ENCODE measurements around the gene RARRES2.

The RARRES2 gene

DNA sequence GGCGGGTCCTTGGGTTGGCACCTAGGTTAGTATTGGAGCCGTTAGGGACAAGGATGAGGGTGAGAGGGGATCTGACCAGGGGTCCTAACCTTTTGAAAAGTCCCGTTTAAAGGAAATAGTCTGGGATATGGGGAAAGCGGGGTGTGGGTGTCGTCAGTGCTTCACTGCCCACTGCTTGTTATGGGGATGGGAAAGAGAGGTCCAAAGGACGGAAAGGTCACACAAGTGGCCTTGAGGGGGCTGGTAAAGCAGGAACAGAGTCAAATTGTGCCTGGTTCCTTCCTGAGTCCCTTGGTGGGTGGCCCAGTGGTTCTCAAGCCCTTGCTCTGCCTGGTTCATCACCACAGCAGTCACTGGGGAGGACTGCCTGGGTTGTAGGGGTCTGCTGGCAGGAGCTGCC, 35.1 kb upstream of the RARRES2 start:
- TF ChIP-seq, protein P1, sequence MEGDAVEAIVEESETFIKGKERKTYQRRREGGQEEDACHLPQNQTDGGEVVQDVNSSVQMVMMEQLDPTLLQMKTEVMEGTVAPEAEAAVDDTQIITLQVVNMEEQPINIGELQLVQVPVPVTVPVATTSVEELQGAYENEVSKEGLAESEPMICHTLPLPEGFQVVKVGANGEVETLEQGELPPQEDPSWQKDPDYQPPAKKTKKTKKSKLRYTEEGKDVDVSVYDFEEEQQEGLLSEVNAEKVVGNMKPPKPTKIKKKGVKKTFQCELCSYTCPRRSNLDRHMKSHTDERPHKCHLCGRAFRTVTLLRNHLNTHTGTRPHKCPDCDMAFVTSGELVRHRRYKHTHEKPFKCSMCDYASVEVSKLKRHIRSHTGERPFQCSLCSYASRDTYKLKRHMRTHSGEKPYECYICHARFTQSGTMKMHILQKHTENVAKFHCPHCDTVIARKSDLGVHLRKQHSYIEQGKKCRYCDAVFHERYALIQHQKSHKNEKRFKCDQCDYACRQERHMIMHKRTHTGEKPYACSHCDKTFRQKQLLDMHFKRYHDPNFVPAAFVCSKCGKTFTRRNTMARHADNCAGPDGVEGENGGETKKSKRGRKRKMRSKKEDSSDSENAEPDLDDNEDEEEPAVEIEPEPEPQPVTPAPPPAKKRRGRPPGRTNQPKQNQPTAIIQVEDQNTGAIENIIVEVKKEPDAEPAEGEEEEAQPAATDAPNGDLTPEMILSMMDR (IDR thresholded peaks at IDR 0.05; ENCODE audit: insufficient read depth, low read depth, low read length, missing control alignments) = no peak
- H3K4me3 ChIP-seq (ENCODE audit: low read length) = no peak overlapping the region
- DNase-seq (ENCODE audit: low read depth) = no peak

DNA sequence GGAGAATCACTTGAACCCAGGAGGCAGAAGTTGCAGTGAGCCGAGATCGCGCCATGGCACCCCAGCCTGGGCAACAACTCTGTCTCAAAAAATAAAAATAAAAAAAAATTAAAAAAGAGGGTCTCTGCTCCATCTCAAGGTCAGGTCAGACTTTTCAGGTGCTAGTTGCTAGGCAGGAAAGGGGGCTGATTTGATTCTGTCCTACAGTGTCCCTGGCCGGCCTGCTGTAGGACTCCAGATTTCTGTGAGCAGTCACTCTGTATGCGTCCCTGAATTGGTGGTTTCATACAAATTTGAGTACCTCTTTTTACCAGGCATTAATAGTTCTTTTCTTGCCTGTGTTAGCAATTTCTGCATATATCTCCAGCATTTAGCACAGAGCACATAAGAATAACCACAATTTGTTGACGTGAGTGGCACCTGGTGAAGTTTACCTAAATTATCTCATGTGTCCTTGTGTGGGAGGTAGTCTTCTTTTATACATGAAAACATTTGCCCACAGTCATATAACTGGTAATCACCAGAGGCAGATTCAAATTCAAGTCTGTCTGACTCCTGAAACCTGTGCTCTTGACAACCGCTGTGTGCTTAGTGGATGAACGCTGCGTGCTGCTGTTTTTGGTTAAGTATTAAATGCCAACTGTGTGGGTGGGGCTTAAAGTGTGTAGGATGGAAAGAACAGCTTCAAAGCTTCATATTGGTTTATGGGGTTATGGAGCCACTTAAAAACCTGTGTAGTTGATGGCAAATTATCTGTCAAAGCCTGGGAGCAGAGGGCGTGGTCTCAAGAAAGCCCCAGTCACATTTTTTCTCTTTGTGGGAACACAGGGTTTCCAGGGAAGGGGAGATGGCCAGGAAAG, 34.5 kb upstream of the RARRES2 start:
- DNase-seq (ENCODE audit: low read depth) = no peak
- TF ChIP-seq, protein P1 (IDR thresholded peaks at IDR 0.05; ENCODE audit: insufficient read depth, low read depth, low read length, missing control alignments) = no peak
- no peak overlapping the region for H3K4me3 ChIP-seq (ENCODE audit: low read length)

DNA sequence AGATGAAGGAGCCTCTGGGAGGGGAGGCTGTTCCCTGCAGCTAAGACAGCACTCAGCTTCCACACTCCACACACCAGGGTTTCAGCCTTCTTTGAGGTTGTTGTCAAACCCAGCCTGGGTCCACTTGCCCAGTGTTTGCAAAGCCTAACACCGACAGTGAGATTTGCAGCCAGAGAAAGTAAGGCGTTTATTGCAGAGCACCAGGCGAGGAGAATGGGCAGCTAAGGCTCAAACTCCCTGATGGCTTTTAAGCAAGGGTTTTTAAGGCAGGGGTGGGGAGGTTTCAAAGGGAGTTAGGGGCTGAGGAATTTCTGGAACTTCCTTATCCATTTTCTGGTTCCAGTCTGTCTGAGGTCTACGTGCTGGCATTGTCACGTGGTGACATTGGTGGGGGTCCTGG, 33.0 kb upstream of the RARRES2 start:
- TF ChIP-seq, protein P1 (IDR thresholded peaks at IDR 0.05; ENCODE audit: insufficient read depth, low read depth, low read length, missing control alignments) = no peak
- no peak overlapping the region for H3K4me3 ChIP-seq (ENCODE audit: low read length)
- DNase-seq (ENCODE audit: low read depth) = no peak

DNA sequence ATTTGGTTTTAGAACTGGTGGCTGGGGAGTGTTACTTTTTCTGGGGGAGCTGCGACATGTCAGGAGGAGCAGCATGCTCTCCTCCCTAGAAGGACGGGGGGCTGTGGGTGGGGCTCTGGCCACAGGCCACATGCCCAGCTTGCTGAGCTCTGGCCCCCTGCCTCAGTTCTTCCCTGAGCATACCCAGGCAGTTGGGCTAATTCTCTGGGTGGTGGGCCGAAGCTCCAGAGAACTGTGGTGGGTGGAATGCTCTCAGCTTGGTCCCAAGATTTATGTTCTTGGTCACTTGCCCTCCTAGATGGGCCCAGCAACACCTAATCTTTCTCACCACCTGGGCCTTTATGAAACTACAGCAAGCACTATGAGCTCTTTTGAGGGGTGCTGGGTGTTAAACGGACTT, 32.6 kb upstream of the RARRES2 start:
- TF ChIP-seq, protein P1 (IDR thresholded peaks at IDR 0.05; ENCODE audit: insufficient read depth, low read depth, low read length, missing control alignments) = no peak
- DNase-seq (ENCODE audit: low read depth) = no peak
- H3K4me3 ChIP-seq (ENCODE audit: low read length) = no peak overlapping the region

DNA sequence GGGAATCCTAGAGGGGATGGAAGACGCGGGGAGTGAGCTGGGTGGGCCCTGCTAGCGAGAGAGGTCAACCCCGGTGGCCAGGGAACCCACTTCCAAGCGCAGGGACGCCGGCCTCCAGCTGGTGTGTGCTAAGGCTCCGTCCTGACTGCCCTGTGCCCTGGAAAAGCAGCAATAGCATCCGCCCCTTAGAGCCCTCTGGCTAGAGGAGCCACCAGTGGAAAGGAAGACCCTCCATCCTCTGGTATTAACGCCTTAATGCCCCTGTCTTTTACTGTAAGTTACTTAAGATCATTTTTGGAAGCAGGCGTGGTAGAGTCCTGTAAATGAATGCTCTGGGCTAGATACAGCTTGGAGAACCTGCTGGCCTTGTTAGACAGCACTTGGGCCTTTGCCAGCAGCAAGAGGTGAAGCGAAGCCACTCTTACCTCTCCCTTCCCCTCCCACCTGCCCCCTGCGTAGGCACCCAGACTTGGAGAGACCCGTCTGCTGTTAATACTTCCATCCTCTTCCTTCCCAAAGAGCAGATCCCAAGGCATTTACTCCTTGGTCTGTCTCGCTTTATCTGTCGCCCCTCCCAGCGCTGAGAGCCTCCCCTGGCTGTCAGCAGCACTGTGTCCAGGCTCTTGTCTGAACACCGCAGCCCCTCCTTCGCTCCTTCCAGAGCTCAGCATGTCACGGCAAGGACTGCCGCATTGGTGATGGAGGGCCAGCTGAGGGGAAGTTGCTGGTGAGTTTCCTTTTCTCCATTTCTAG, 31.8 kb upstream of the RARRES2 start:
- H3K4me3 ChIP-seq (ENCODE audit: low read length) = no peak overlapping the region
- TF ChIP-seq, protein P1 (IDR thresholded peaks at IDR 0.05; ENCODE audit: insufficient read depth, low read depth, low read length, missing control alignments) = no peak
- DNase-seq (ENCODE audit: low read depth) = peak; percentile 74

DNA sequence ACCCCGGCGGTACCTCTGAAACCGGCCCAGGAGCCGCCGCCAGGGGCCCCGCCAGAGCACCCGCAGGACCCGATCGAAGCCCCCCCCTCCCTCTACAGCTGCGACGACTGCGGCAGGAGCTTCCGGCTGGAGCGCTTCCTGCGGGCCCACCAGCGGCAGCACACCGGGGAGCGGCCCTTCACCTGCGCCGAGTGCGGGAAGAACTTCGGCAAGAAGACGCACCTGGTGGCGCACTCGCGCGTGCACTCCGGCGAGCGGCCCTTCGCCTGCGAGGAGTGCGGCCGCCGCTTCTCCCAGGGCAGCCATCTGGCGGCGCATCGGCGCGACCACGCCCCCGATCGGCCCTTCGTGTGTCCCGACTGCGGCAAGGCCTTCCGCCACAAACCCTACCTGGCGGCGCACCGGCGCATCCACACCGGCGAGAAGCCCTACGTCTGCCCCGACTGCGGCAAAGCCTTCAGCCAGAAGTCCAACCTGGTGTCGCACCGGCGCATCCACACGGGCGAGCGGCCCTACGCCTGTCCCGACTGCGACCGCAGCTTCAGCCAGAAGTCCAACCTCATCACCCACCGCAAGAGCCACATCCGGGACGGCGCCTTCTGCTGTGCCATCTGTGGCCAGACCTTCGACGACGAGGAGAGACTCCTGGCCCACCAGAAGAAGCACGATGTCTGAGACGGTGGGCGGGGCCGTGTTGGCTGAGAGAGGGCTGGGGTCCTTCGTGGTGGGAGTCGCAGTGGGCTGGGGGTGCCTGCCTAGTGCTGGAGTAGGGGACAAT, 31.0 kb upstream of the RARRES2 start:
- no peak overlapping the region for H3K4me3 ChIP-seq (ENCODE audit: low read length)
- no peak for DNase-seq (ENCODE audit: low read depth)
- TF ChIP-seq, protein P1 (IDR thresholded peaks at IDR 0.05; ENCODE audit: insufficient read depth, low read depth, low read length, missing control alignments) = no peak
